ENCODE data around the gene ITPRID2. TPM values are rescaled to one million over a fixed set of nuclear protein-coding genes. Genes with fewer than 3 reads are reported as not detected.

Gene ITPRID2
- polyA plus RNA-seq, 1 experiment: 52.7 TPM

GRCh38 chr2:181978351-181979150, 87.0 kb downstream of the ITPRID2 start:
- TF ChIP-seq, protein P1, sequence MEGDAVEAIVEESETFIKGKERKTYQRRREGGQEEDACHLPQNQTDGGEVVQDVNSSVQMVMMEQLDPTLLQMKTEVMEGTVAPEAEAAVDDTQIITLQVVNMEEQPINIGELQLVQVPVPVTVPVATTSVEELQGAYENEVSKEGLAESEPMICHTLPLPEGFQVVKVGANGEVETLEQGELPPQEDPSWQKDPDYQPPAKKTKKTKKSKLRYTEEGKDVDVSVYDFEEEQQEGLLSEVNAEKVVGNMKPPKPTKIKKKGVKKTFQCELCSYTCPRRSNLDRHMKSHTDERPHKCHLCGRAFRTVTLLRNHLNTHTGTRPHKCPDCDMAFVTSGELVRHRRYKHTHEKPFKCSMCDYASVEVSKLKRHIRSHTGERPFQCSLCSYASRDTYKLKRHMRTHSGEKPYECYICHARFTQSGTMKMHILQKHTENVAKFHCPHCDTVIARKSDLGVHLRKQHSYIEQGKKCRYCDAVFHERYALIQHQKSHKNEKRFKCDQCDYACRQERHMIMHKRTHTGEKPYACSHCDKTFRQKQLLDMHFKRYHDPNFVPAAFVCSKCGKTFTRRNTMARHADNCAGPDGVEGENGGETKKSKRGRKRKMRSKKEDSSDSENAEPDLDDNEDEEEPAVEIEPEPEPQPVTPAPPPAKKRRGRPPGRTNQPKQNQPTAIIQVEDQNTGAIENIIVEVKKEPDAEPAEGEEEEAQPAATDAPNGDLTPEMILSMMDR (IDR thresholded peaks at IDR 0.05; ENCODE audit: insufficient read depth, low read depth, low read length): no peak
- ChIA-PET CTCF (interaction anchor here (1.1 kb wide), 1 partner anchor 25 kb away, joined by 3 read pairs; no protein-coding TSS in a partner anchor), POLR2A (no interaction called here)
- no peaks in the 10 kb centered on the region for H3K27me3 ChIP-seq (ENCODE audit: control insufficient read depth, insufficient read depth, low read length)
- no peaks in the 10 kb centered on the region for H3K36me3 ChIP-seq (ENCODE audit: control insufficient read depth, insufficient read depth, low read length)
- DNase-seq (ENCODE audit: low read depth): no peak
- H3K4me3 ChIP-seq (ENCODE audit: low read depth, low read length): no peak overlapping the region

Other genes with a start within 250 kb of the ITPRID2 start
- gene CERKL, start 234.6 kb upstream of the ITPRID2 start, polyA plus RNA-seq (2011; rRNA removed): 0.04 and 0.06 TPM in 2 replicates
- gene NEUROD1, start 211.2 kb upstream of the ITPRID2 start, polyA plus RNA-seq (2011; rRNA removed): not detected in 2 replicates
- gene PPP1R1C, start 94.1 kb downstream of the ITPRID2 start, polyA plus RNA-seq (2011; rRNA removed): 0.21 and 0.27 TPM in 2 replicates

All from BJ (cell line).